HG03103 (cell line): ENCODE results near the gene DENND2A.
"Not testable (repeated sequence)": the region's sequence is repeated elsewhere in the genome, so short reads cannot be mapped to it uniquely, and the experiment has no call there.

Experiments
- ATAC-seq: cut with Tn5 transposase; IDR thresholded peaks from one replicate; pipeline ENCODE4 v1.9.1; 2021; ENCODE audit warnings: low read depth; ENCODE audit not compliant: unreplicated experiment

DENND2A gene

GRCh38 chr7:140649556-140650205, 9.1 kb upstream of the DENND2A start:
- no peak for ATAC-seq

- peak; percentile 88 for ATAC-seq
Measured at GRCh38 chr7:140646931-140647647, 6.5 kb upstream of the DENND2A start.

- ATAC-seq, result no peak
Measured at GRCh38 chr7:140645166-140645900, 4.7 kb upstream of the DENND2A start.

- ATAC-seq, result not testable (repeated sequence)
Measured at GRCh38 chr7:140644761-140645160, 4.1 kb upstream of the DENND2A start.

GRCh38 chr7:140643416-140643815, 2.8 kb upstream of the DENND2A start:
- ATAC-seq, result no peak

- ATAC-seq, result no peak
Measured at GRCh38 chr7:140641524-140642195, 1.0 kb upstream of the DENND2A start.

GRCh38 chr7:140640060-140640637, 464 bp downstream of the DENND2A start:
- ATAC-seq, result no peak

GRCh38 chr7:140639366-140640053, 1.1 kb downstream of the DENND2A start:
- no peak for ATAC-seq

- no peak for ATAC-seq
Measured at GRCh38 chr7:140638173-140638791, 2.3 kb downstream of the DENND2A start.

- ATAC-seq, result no peak
Measured at GRCh38 chr7:140637400-140637799, 3.2 kb downstream of the DENND2A start.

GRCh38 chr7:140635816-140636215, 4.8 kb downstream of the DENND2A start:
- ATAC-seq, result no peak

GRCh38 chr7:140635345-140635744, 5.3 kb downstream of the DENND2A start:
- ATAC-seq, result no peak

GRCh38 chr7:140631602-140632001, 9.0 kb downstream of the DENND2A start:
- ATAC-seq, result no peak

GRCh38 chr7:140631021-140631420, 9.6 kb downstream of the DENND2A start:
- no peak for ATAC-seq

GRCh38 chr7:140625908-140626868, 14.4 kb downstream of the DENND2A start:
- no peak for ATAC-seq

- not testable (repeated sequence) for ATAC-seq
Measured at GRCh38 chr7:140625192-140625558, 15.4 kb downstream of the DENND2A start.

- no peak for ATAC-seq
Measured at GRCh38 chr7:140624392-140625191, 16.0 kb downstream of the DENND2A start.

GRCh38 chr7:140623980-140624379, 16.6 kb downstream of the DENND2A start:
- no peak for ATAC-seq
